Cardiac atrium fibroblast (primary cell): ENCODE results near the gene GCLM. TPM values are rescaled to one million over a fixed set of nuclear protein-coding genes. Genes with fewer than 3 reads are reported as not detected.

ENCODE experiments used
- total RNA-seq: library from RNA; depleted of rRNA; stranded (reverse); fragments of >200 nt; gene quantifications from 2 replicates; pipeline ENCODE4 v1.2.3, GENCODE V29; 2015

The GCLM gene, protein sequence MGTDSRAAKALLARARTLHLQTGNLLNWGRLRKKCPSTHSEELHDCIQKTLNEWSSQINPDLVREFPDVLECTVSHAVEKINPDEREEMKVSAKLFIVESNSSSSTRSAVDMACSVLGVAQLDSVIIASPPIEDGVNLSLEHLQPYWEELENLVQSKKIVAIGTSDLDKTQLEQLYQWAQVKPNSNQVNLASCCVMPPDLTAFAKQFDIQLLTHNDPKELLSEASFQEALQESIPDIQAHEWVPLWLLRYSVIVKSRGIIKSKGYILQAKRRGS
- 38.6 and 62.2 TPM in 2 replicates for total RNA-seq

DNA sequence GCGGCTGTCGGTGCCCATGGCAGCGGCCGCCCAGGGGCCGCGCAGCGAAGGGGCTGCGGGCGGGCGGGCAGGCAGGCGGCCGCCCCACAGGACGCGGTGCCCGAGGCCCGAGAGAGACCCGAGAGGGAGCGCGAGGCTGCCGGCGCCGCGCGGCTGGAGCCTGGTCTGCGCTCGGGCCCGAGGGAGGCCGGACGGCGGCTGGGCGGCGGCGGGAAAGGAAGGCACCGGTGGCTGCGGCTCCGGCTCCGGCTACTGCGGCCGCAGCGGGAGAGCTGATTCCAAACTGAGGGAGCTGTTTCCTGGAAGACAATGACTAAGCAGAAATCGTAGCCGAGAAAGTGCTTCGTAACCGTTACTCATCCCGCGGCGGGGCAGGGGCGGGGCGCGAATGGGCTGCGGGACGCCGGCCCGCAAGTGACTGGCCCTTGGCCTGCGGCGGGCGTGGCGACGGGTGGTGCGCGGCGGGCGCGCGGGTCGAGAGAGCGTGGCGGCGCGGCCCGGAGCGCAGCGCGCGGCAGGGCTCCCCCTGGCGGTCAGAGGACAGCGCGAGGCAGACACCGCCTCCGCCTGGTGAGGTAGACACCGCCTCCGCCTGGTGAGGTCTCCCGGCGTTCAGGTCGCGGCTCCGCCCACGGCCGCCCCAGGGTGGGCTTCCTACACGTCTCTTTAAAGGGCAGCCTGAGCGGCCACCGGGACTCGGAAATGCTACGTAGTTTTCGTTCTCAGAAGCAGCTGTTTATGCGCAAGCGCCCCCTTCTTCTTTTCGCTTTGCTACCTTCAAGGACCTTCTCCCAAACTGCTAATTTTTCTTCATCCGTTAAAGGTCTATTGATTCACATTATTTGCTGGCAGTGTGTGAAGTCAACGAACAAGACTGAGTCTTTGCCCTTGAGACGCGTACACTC, at the start of gene GCLM:
TSS of gene GCLM (minus strand) at position 285 of the 905 bp plus-strand sequence. CDS start at position 18, 267 bp downstream.

DNA sequence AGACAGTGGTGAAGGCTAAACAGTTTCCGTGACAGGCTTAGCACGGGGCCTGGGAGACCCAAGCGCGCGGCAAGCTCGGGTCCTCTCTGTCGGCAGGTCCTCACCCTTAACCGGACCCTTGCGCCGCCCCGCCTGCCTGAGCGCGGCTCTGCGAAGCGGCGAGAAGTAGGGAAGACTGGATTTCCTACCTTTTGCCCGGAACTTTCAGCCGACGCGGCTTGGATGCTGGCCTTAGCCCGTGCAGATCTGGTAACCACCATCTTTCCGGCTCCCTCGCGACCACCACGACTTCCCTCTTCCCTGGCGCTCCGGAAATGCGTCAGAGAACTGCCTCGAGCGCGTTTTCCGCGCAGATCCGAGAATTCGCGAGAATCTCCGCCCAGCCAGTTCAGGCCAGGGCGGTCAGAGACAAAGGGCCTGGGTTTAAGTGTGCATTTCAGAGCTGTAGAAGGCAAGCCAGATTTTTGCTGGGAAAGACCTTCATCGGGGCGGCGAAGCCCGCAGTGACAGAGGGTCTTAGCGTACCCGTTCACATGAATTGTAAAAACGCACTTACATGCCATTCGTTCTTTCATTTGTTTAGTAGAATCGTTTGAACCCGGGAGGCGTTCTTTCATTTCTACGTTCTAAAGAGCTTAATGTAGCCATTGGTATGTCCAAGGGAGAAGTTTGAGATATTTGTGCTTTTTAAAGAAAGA, 30.2 kb downstream of the GCLM start, which contains the start of gene DNTTIP2:
TSS of gene DNTTIP2 (minus strand) at position 318 of the 698 bp plus-strand sequence. CDS start at position 260, 58 bp downstream.

Other genes starting within 250 kb of the GCLM start
- 44.8 and 45.7 TPM in 2 replicates for gene BCAR3, start 227.6 kb downstream of the GCLM start, total RNA-seq
- gene DNTTIP2, start 30.2 kb downstream of the GCLM start, total RNA-seq = 20.0 and 30.3 TPM in 2 replicates
- 0.18 and 0.97 TPM in 2 replicates for gene ABCA4, start 211.7 kb upstream of the GCLM start, total RNA-seq